SK-N-SH (cell line): ENCODE data around the gene LIMK2. TPM values are rescaled to one million over a fixed set of nuclear protein-coding genes. Genes with fewer than 3 reads are reported as not detected.

ENCODE experiments used
- CTCF ChIA-PET: fragments of 300-600, 350-600 bp; formaldehyde crosslinking; extraction: SDS; loops from one replicate; lab custom pipeline; 2021; lab: Yijun Ruan, JAX
- POLR2A ChIA-PET: fragments of 350-600 bp; sonication (Branson Sonifier 250); formaldehyde crosslinking; extraction: SDS; loops from one replicate; lab custom pipeline; 2020; ENCODE audit warnings: antibody characterized with exemption, inconsistent platforms; lab: Yijun Ruan, JAX
- DNase-seq: peaks from one replicate; pipeline ENCODE4 v3.0.0; 2012
- H2AFZ ChIP-seq: fragments of 200-600 bp; sonication (generic); 2 replicates; pipeline ENCODE4 v1.8.1; 2016; ENCODE audit warnings: antibody characterized with exemption, mild to moderate bottlenecking, low read depth
- H3F3A ChIP-seq: fragments of 200-600 bp; sonication (generic); replicated peaks from 2 replicates; pipeline ENCODE3; 2016; ENCODE audit warnings: antibody characterized with exemption, mild to moderate bottlenecking; ENCODE audit not compliant: insufficient read depth
- H3K27ac ChIP-seq, 2 experiments: fragments of 200-500 bp in 1 of 2; fragments of 200-600 bp in 1 of 2; sonication (Bioruptor generic) in 1 of 2; sonication (generic), shearing (Covaris generic) in 1 of 2; 2 replicates each; pipeline versions ENCODE4 v1.5.1 to v1.6.1; 2014 to 2016; ENCODE audit warnings: low read depth in 2 of 2, inconsistent platforms in 1 of 2, low read length in 1 of 2, mild to moderate bottlenecking in 1 of 2, mixed read lengths in 1 of 2
- H3K27me3 ChIP-seq: fragments of 200-600 bp; sonication (generic), shearing (Covaris generic); 2 replicates; pipeline ENCODE4 v1.6.1; 2016; ENCODE audit warnings: mixed run types; ENCODE audit not compliant: insufficient read depth
- H3K36me3 ChIP-seq, 2 experiments: fragments of 200-500 bp in 1 of 2; fragments of 200-600 bp in 1 of 2; sonication (Bioruptor generic) in 1 of 2; sonication (generic) in 1 of 2; replicated peaks in 1 of 2; 2 replicates each; pipeline versions ENCODE3 to v1.5.1; 2014 to 2016; ENCODE audit warnings: low read length in 1 of 2, mild to moderate bottlenecking in 1 of 2; ENCODE audit not compliant: insufficient read depth in 2 of 2, control insufficient read depth in 1 of 2
- H3K4me1 ChIP-seq, 2 experiments: fragments of 200-500 bp in 1 of 2; fragments of 200-600 bp in 1 of 2; sonication (Bioruptor generic) in 1 of 2; sonication (generic), shearing (Covaris generic) in 1 of 2; 2 replicates each; pipeline versions ENCODE4 v1.5.1 to v1.6.1; 2014 to 2016; ENCODE audit warnings: low read depth in 1 of 2, low read length in 1 of 2, mixed run types in 1 of 2; ENCODE audit not compliant: insufficient read depth in 2 of 2, control insufficient read depth in 1 of 2
- H3K4me2 ChIP-seq: fragments of 200-600 bp; sonication (generic), shearing (Covaris generic); 2 replicates; pipeline ENCODE4 v1.6.1; 2017; ENCODE audit warnings: mixed run types
- H3K4me3 ChIP-seq, 2 experiments: fragments of 200-500 bp in 1 of 2; fragments of 200-600 bp in 1 of 2; sonication (Bioruptor generic) in 1 of 2; sonication (generic), shearing (Covaris generic) in 1 of 2; 2 replicates each; pipeline versions ENCODE4 v1.5.1 to v1.8.1; 2014 to 2016; ENCODE audit warnings: low read depth in 2 of 2, inconsistent platforms in 1 of 2, low read length in 1 of 2, mild to moderate bottlenecking in 1 of 2, mixed read lengths in 1 of 2, moderate library complexity in 1 of 2
- H3K79me2 ChIP-seq: fragments of 200-600 bp; sonication (generic); 2 replicates; pipeline ENCODE4 v1.8.1; 2017; ENCODE audit warnings: mild to moderate bottlenecking; ENCODE audit not compliant: insufficient read depth
- H3K9ac ChIP-seq: fragments of 200-600 bp; sonication (generic); 2 replicates; pipeline ENCODE4 v1.6.1; 2017; ENCODE audit warnings: mixed run types
- H3K9me2 ChIP-seq: fragments of 200-600 bp; sonication (generic); 2 replicates; pipeline ENCODE4 v1.6.1; 2017; ENCODE audit warnings: mixed run types
- H3K9me3 ChIP-seq: fragments of 200-600 bp; sonication (generic); 2 replicates; pipeline ENCODE4 v1.6.1; 2017; ENCODE audit warnings: mixed run types, mild to moderate bottlenecking, moderate library complexity
- H4K20me1 ChIP-seq: fragments of 200-600 bp; sonication (generic); 2 replicates; pipeline ENCODE4 v1.6.1; 2017; ENCODE audit warnings: mild to moderate bottlenecking, mixed run types; ENCODE audit not compliant: insufficient read depth
- CHD2 ChIP-seq: fragments of 150-350 bp; IDR thresholded peaks from 2 replicates; pipeline ENCODE4 v1.6.1; 2018; ENCODE audit warnings: low read length; ENCODE audit not compliant: partially characterized antibody
- CTCF ChIP-seq: fragments of 200-600 bp; sonication (generic); IDR thresholded peaks from 2 replicates; pipeline ENCODE4 v1.6.1; 2017; ENCODE audit warnings: antibody characterized with exemption, mild to moderate bottlenecking, moderate library complexity
- ELF1 ChIP-seq: IDR thresholded peaks from 2 replicates; pipeline ENCODE4 v1.4.0; 2012
- EP300 ChIP-seq, 2 experiments: IDR thresholded peaks; 2 replicates each; pipeline versions ENCODE4 v1.4.0 to v1.6.1; 2012; ENCODE audit warnings: borderline replicate concordance in 1 of 2, low read depth in 1 of 2, low read length in 1 of 2
- FOSL2 ChIP-seq: IDR thresholded peaks from 2 replicates; pipeline ENCODE4 v1.4.0; 2012; ENCODE audit warnings: low read depth, mild to moderate bottlenecking, moderate library complexity, borderline replicate concordance
- FOXJ3 ChIP-seq: sonication (generic); formaldehyde crosslinking; IDR thresholded peaks from 2 replicates; pipeline ENCODE4 v1.5.1; 2020; ENCODE audit warnings: mild to moderate bottlenecking, missing genetic modification reagents
- FOXM1 ChIP-seq: IDR thresholded peaks from 2 replicates; pipeline ENCODE4 v1.4.0; 2012; ENCODE audit warnings: low read depth, mild to moderate bottlenecking
- GABPA ChIP-seq: IDR thresholded peaks from 2 replicates; pipeline ENCODE4 v1.4.0; 2012; ENCODE audit warnings: low read depth, mild to moderate bottlenecking
- GATA2 ChIP-seq: sonication (generic); formaldehyde crosslinking; IDR thresholded peaks from 2 replicates; pipeline ENCODE4 v1.5.0; 2020; ENCODE audit warnings: mild to moderate bottlenecking, missing genetic modification reagents
- IRF3 ChIP-seq: fragments of 150-350 bp; IDR thresholded peaks from 2 replicates; pipeline ENCODE4 v1.6.1; 2016; ENCODE audit warnings: mild to moderate bottlenecking, low read depth, low read length
- MAX ChIP-seq: IDR thresholded peaks from 2 replicates; pipeline ENCODE4 v1.4.0; 2012; ENCODE audit warnings: low read depth
- NFIC ChIP-seq: IDR thresholded peaks from 2 replicates; pipeline ENCODE4 v1.4.0; 2012; ENCODE audit warnings: borderline replicate concordance
- NRF1 ChIP-seq: IDR thresholded peaks from 2 replicates; pipeline ENCODE4 v1.6.1; 2012; ENCODE audit warnings: low read depth, mild to moderate bottlenecking, low read length
- PBX3 ChIP-seq: IDR thresholded peaks from 2 replicates; pipeline ENCODE4; 2012
- POLR2AphosphoS5 ChIP-seq: IDR thresholded peaks from 2 replicates; pipeline ENCODE4 v1.6.1; 2012; ENCODE audit warnings: low read depth, low read length
- RXRA ChIP-seq: IDR thresholded peaks from 2 replicates; pipeline ENCODE4 v1.4.0; 2012; ENCODE audit warnings: low read depth, mild to moderate bottlenecking, borderline replicate concordance
- SIN3A ChIP-seq: IDR thresholded peaks from 2 replicates; pipeline ENCODE4 v1.6.1; 2012; ENCODE audit warnings: low read depth, mild to moderate bottlenecking, low read length, moderate library complexity, borderline replicate concordance
- SMC3 ChIP-seq: IDR thresholded peaks from 2 replicates; pipeline ENCODE4 v1.6.1; 2012; ENCODE audit warnings: low read depth, low read length, improper control_type of control experiment
- TAF1 ChIP-seq: IDR thresholded peaks from 2 replicates; pipeline ENCODE4 v1.6.1; 2012; ENCODE audit warnings: low read depth, mild to moderate bottlenecking, low read length, moderate library complexity, borderline replicate concordance
- TCF12 ChIP-seq: IDR thresholded peaks from 2 replicates; pipeline ENCODE4 v1.4.0; 2012
- USF2 ChIP-seq: fragments of 150-350 bp; IDR thresholded peaks from 2 replicates; pipeline ENCODE4 v1.6.1; 2017; ENCODE audit warnings: antibody characterized with exemption, low read length, low read depth, borderline replicate concordance
- YY1 ChIP-seq: IDR thresholded peaks from 2 replicates; pipeline ENCODE4 v1.4.0; 2012; ENCODE audit warnings: low read depth, mild to moderate bottlenecking
- ZBTB33 ChIP-seq: IDR thresholded peaks from 2 replicates; pipeline ENCODE4 v1.4.0; 2012; ENCODE audit warnings: low read depth, borderline replicate concordance
- WGBS: methylation state at CpG from one replicate; pipeline ENCODE4 v1.1.6; 2017; ENCODE audit warnings: low lambda C conversion rate; 5-methylcytosine and 5-hydroxymethylcytosine counted together
- polyA plus RNA-seq, 3 experiments: library from polyadenylated mRNA; depleted of rRNA; stranded (reverse); fragments of >200 nt; gene quantifications; 2 replicates each; pipeline ENCODE4 v1.2.3, GENCODE V29; 2012

Gene LIMK2
- polyA plus RNA-seq, 1 of the 3 experiments (the other 2 are of a cell fraction), result 9.8 TPM

- TF ChIP-seq CTCF (peak; percentile 58), SIN3A (peak; percentile 86; the same call in 1 of the 2 replicates), NFIC (peak; percentile 70), EP300 (IDR thresholded peaks at IDR 0.05; ENCODE audit: borderline replicate concordance in 1 of 2, low read depth in 1 of 2, low read length in 1 of 2) (no peak), FOXM1 (no peak), POLR2AphosphoS5 (peak; percentile 70; the same call in 1 of the 2 replicates), FOXJ3 (CRISPR knock-in tag) (no peak; the same call in 1 of the 2 replicates), SMC3 (peak; percentile 11; the same call in 1 of the 2 replicates), YY1 (no peak), GABPA (no peak), ELF1 (peak; percentile 12; the same call in 1 of the 2 replicates), MAX (peak; percentile 74), NRF1 (no peak), RXRA (no peak), GATA2 (CRISPR knock-in tag) (peak; percentile 42; the same call in 1 of the 2 replicates), TCF12 (peak; percentile 36; the same call in 1 of the 2 replicates)
- TF ChIP-seq, all 33 proteins: peak for 14
Measured at GRCh38 chr22:31292236-31292989, 80.3 kb downstream of the LIMK2 start, which contains the start of gene PIK3IP1 (continued).

- no peak for DNase-seq
- TF ChIP-seq CHD2 (no peak), POLR2AphosphoS5 (no peak), EP300 (IDR thresholded peaks at IDR 0.05; ENCODE audit: borderline replicate concordance in 1 of 2, low read depth in 1 of 2, low read length in 1 of 2) (no peak), GABPA (no peak), NFIC (no peak), SIN3A (no peak), FOXJ3 (CRISPR knock-in tag) (no peak), TAF1 (no peak), FOSL2 (no peak), TCF12 (no peak), ELF1 (no peak), ZBTB33 (no peak), IRF3 (no peak), USF2 (no peak), PBX3 (no peak)
- Histone ChIP-seq H3K79me2 (no peaks in the 10 kb centered on the region), H3F3A (peaks cover 9% of the 10 kb centered on the region), H3K4me2 (no peak overlapping the region), H3K27ac (peak overlapping the region in 1 of 2 experiments; percentile 23; a peak in 1 of 4 replicates), H3K27me3 (no peaks in the 10 kb centered on the region), H3K4me3 (no peak overlapping the region), H3K9me3 (no peaks in the 10 kb centered on the region), H3K4me1 (peaks cover 7 to 16% of the 10 kb centered on the region in 2 experiments; a peak in 3 of 4 replicates), H2AFZ (no peak overlapping the region), H3K9ac (no peak overlapping the region), H3K9me2 (no peaks in the 10 kb centered on the region), H3K36me3 (no peaks in the 10 kb centered on the region), H4K20me1 (no peaks in the 10 kb centered on the region)
- ChIA-PET CTCF (interaction anchor here (1.3 to 4.5 kb wide), 2 partner anchors 18 kb away, joined by 3 to 36 read pairs; no protein-coding TSS in a partner anchor), POLR2A (no interaction called here)
- over 99% methylated on average over 3 of the region's 3 CpGs for WGBS
Measured at GRCh38 chr22:31295360-31295759, 83.3 kb downstream of the LIMK2 start.
